GM23338 (cell line): ENCODE data around the gene SCNN1G.

Experiments
- CREB1 ChIP-seq: fragments of 250-450 bp; sonication (Bioruptor Pico); IDR thresholded peaks from 2 replicates; pipeline ENCODE4 v1.5.0; 2020; ENCODE audit warnings: low read depth, mild to moderate bottlenecking, moderate library complexity
- CTCF ChIP-seq, 2 experiments: fragments of 200-600 bp in 1 of 2; sonication (generic) in 1 of 2; conservative IDR thresholded peaks; 2 replicates each; pipeline versions ENCODE4 v1.5.1 to v1.6.1; 2016 to 2017; ENCODE audit warnings: antibody characterized with exemption in 2 of 2, low read depth in 2 of 2, mild to moderate bottlenecking in 2 of 2, moderate library complexity in 1 of 2
- EZH2 ChIP-seq: fragments of 200-600 bp; sonication (generic); IDR thresholded peaks from one replicate; pipeline ENCODE4 v1.8.0; 2017; ENCODE audit warnings: antibody characterized with exemption, mild to moderate bottlenecking, low read depth; ENCODE audit not compliant: unreplicated experiment
- EZH2phosphoT487 ChIP-seq: fragments of 200-600 bp; sonication (generic); IDR thresholded peaks from one replicate; pipeline ENCODE4 v1.8.1; 2018; ENCODE audit warnings: antibody characterized with exemption; ENCODE audit not compliant: unreplicated experiment
- POLR2AphosphoS5 ChIP-seq: IDR thresholded peaks from 2 replicates; pipeline ENCODE4 v1.6.1; 2016; ENCODE audit warnings: antibody characterized with exemption, low read depth
- REST ChIP-seq: IDR thresholded peaks from one replicate; pipeline ENCODE4 v1.6.1; 2018; ENCODE audit warnings: antibody characterized with exemption; ENCODE audit not compliant: unreplicated experiment
- STAT1 ChIP-seq: IDR thresholded peaks from one replicate; pipeline ENCODE4 v1.6.1; 2016; ENCODE audit warnings: antibody characterized with exemption; ENCODE audit not compliant: unreplicated experiment

GRCh38 chr16:23244122-23244521 lies 61.6 kb downstream of the SCNN1G start:
- TF ChIP-seq EZH2: no peak
- peak; percentile 35 to 44 for TF ChIP-seq CTCF (conservative IDR thresholded peaks at IDR 0.05; ENCODE audit: low read depth in 2 of 2)
- no peak for TF ChIP-seq CREB1
- TF ChIP-seq REST: no peak
- no peak for TF ChIP-seq POLR2AphosphoS5
- TF ChIP-seq EZH2phosphoT487: no peak
- TF ChIP-seq STAT1: no peak
